Measurements from ENCODE around the gene FAM120A.
"Not testable (repeated sequence)": the region's sequence is repeated elsewhere in the genome, so short reads cannot be mapped to it uniquely, and the experiment has no call there.

Gene FAM120A

GRCh38 chr9:93505541-93506132, 54.2 kb downstream of the FAM120A start:
- no peak overlapping the region for H3K27ac ChIP-seq
- peaks cover 21% of the 10 kb centered on the region for H3K36me3 ChIP-seq
- no peak overlapping the region for H3K4me3 ChIP-seq (ENCODE audit: low read depth, low read length)
- no peak for DNase-seq
- no peaks in the 10 kb centered on the region for H3K27me3 ChIP-seq (ENCODE audit: insufficient read depth, low read depth, severe bottlenecking)
- no peaks in the 10 kb centered on the region for H3K9me3 ChIP-seq (ENCODE audit: severe bottlenecking)
- no peak for TF ChIP-seq CTCF (IDR thresholded peaks at IDR 0.05; ENCODE audit: low read depth, low read length)

- no peak for DNase-seq
- TF ChIP-seq CTCF (IDR thresholded peaks at IDR 0.05; ENCODE audit: low read depth, low read length) = no peak
- Histone ChIP-seq H3K36me3 (peaks cover 4% of the 10 kb centered on the region), H3K4me3 (ENCODE audit: low read depth, low read length) (no peak overlapping the region), H3K9me3 (ENCODE audit: severe bottlenecking) (no peaks in the 10 kb centered on the region), H3K27ac (no peak overlapping the region), H3K27me3 (ENCODE audit: insufficient read depth, low read depth, severe bottlenecking) (no peaks in the 10 kb centered on the region)
Measured at GRCh38 chr9:93507768-93508167, 56.3 kb downstream of the FAM120A start.

GRCh38 chr9:93508207-93508606, 56.7 kb downstream of the FAM120A start:
- no peak for TF ChIP-seq CTCF (IDR thresholded peaks at IDR 0.05; ENCODE audit: low read depth, low read length)
- H3K9me3 ChIP-seq (ENCODE audit: severe bottlenecking) = no peaks in the 10 kb centered on the region
- no peaks in the 10 kb centered on the region for H3K27me3 ChIP-seq (ENCODE audit: insufficient read depth, low read depth, severe bottlenecking)
- H3K27ac ChIP-seq = no peak overlapping the region
- no peak for DNase-seq
- H3K4me3 ChIP-seq (ENCODE audit: low read depth, low read length) = no peak overlapping the region
- H3K36me3 ChIP-seq = no peaks in the 10 kb centered on the region; the same call in none of the 2 replicates

- TF ChIP-seq CTCF (IDR thresholded peaks at IDR 0.05; ENCODE audit: low read depth, low read length) = no peak
- H3K27me3 ChIP-seq (ENCODE audit: insufficient read depth, low read depth, severe bottlenecking) = no peaks in the 10 kb centered on the region
Measured at GRCh38 chr9:93509084-93509483, 57.6 kb downstream of the FAM120A start.

GRCh38 chr9:93510041-93510440, 58.6 kb downstream of the FAM120A start:
- no peak for DNase-seq
- no peaks in the 10 kb centered on the region for H3K27me3 ChIP-seq (ENCODE audit: insufficient read depth, low read depth, severe bottlenecking)
- no peak for TF ChIP-seq CTCF (IDR thresholded peaks at IDR 0.05; ENCODE audit: low read depth, low read length)
- H3K36me3 ChIP-seq = no peaks in the 10 kb centered on the region; the same call in 1 of the 2 replicates
- no peaks in the 10 kb centered on the region for H3K9me3 ChIP-seq (ENCODE audit: severe bottlenecking)
- H3K27ac ChIP-seq = no peak overlapping the region
- H3K4me3 ChIP-seq (ENCODE audit: low read depth, low read length) = no peak overlapping the region

More at GRCh38 chr9:93509084-93509483, 57.6 kb downstream of the FAM120A start:
- H3K9me3 ChIP-seq (ENCODE audit: severe bottlenecking) = no peaks in the 10 kb centered on the region
- no peaks in the 10 kb centered on the region; the same call in 1 of the 2 replicates for H3K36me3 ChIP-seq
- H3K27ac ChIP-seq = no peak overlapping the region
- H3K4me3 ChIP-seq (ENCODE audit: low read depth, low read length) = no peak overlapping the region
- DNase-seq = no peak

GRCh38 chr9:93511228-93511627, 59.7 kb downstream of the FAM120A start:
- H3K4me3 ChIP-seq (ENCODE audit: low read depth, low read length); H3K27ac ChIP-seq; H3K9me3 ChIP-seq (ENCODE audit: severe bottlenecking); DNase-seq; H3K36me3 ChIP-seq; H3K27me3 ChIP-seq (ENCODE audit: insufficient read depth, low read depth, severe bottlenecking): not testable (repeated sequence)

- not testable (repeated sequence) for DNase-seq; H3K36me3 ChIP-seq; H3K27ac ChIP-seq; H3K9me3 ChIP-seq (ENCODE audit: severe bottlenecking); H3K27me3 ChIP-seq (ENCODE audit: insufficient read depth, low read depth, severe bottlenecking); H3K4me3 ChIP-seq (ENCODE audit: low read depth, low read length)
Measured at GRCh38 chr9:93512170-93512812, 60.8 kb downstream of the FAM120A start.
